Measurements from ENCODE around the gene OVAAL. TPM values are rescaled to one million over a fixed set of nuclear protein-coding genes. Genes with fewer than 3 reads are reported as not detected.

Gene OVAAL
- total and polyA plus RNA-seq, 2 of the 8 experiments (the other 6 are each of a cell fraction or from before 2014, with no cell fraction given): not detected

- DNase-seq (ENCODE audit: low read depth in 1 of 2, low spot score in 2 of 2) (no peak), FAIRE-seq (no peak)
- Histone ChIP-seq H3K18ac (ENCODE audit: extremely low read depth, low read length) (no peak overlapping the region), H3K23me2 (ENCODE audit: low read depth, low read length) (no peaks in the 10 kb centered on the region), H3K9ac (replicated peaks in 1 of 4; ENCODE audit: extremely low read depth in 1 of 4, low read depth in 3 of 4, low read length in 3 of 4) (no peak overlapping the region), H4K20me1 (replicated peaks in 1 of 2; ENCODE audit: control insufficient read depth in 1 of 2, insufficient read depth in 2 of 2, low read length in 2 of 2) (no peaks in the 10 kb centered on the region), H2BK12ac (ENCODE audit: low read depth, low read length) (no peak overlapping the region), H4K8ac (ENCODE audit: extremely low read depth, insufficient read depth, low read length) (no peak overlapping the region), H3K27me3 (replicated peaks in 1 of 4; ENCODE audit: control insufficient read depth in 3 of 4, extremely low read depth in 1 of 4, insufficient read depth in 3 of 4, low read length in 3 of 4) (no peaks in the 10 kb centered on the region), H4K91ac (replicated peaks; ENCODE audit: insufficient read length, low read length) (no peak overlapping the region), H3K79me1 (ENCODE audit: low read depth, low read length) (no peaks in the 10 kb centered on the region), H4K5ac (ENCODE audit: insufficient read length, low read depth, low read length) (no peak overlapping the region), H3K23ac (ENCODE audit: insufficient read length) (no peak overlapping the region), H3K9me3 (ENCODE audit: insufficient read depth in 2 of 2, low read depth in 1 of 2, low read length in 1 of 2) (no peaks in the 10 kb centered on the region), H3K14ac (ENCODE audit: insufficient read length) (no peak overlapping the region), H3K56ac (replicated peaks; ENCODE audit: insufficient read length, low read depth, low read length) (no peak overlapping the region), H2AK5ac (ENCODE audit: low read depth, low read length) (no peak overlapping the region), H3K4me1 (replicated peaks in 1 of 4; ENCODE audit: control insufficient read depth in 3 of 4, insufficient read depth in 4 of 4, low read length in 3 of 4) (no peaks in the 10 kb centered on the region), H2AFZ (ENCODE audit: low read length) (no peak overlapping the region), H3K79me2 (ENCODE audit: control insufficient read depth in 1 of 2, insufficient read depth in 2 of 2, low read length in 2 of 2) (no peaks in the 10 kb centered on the region), H2BK5ac (ENCODE audit: low read depth, low read length) (no peak overlapping the region), H3K4me3 (ENCODE audit: extremely low read depth in 1 of 4, insufficient read depth in 2 of 4, low read depth in 3 of 4, low read length in 4 of 4) (no peak overlapping the region), H2BK15ac (ENCODE audit: low read length) (no peak overlapping the region), H2BK120ac (replicated peaks; ENCODE audit: low read depth, low read length) (no peak overlapping the region), H3K36me3 (ENCODE audit: control insufficient read depth in 2 of 4, insufficient read depth in 4 of 4, low read length in 3 of 4) (no peaks in the 10 kb centered on the region), H3K27ac (ENCODE audit: low read depth, low read length) (no peak overlapping the region), H3K4me2 (ENCODE audit: insufficient read depth in 1 of 2, low read depth in 2 of 2, low read length in 2 of 2) (no peak overlapping the region), H2BK20ac (ENCODE audit: low read length) (no peak overlapping the region), H3K4ac (replicated peaks; ENCODE audit: insufficient read length, low read depth, low read length) (no peak overlapping the region)
- CTCF ChIA-PET (ENCODE audit: partially characterized antibody): interaction anchor here (0.6 kb wide), 1 partner anchor 52 kb away, joined by 3 read pairs; no protein-coding TSS in a partner anchor
- 95% methylated on average over 1 of the region's 1 CpG; no CpG with 5 or more reads in 1 of the 2 experiments for WGBS, 2 experiments (ENCODE audit: extremely low coverage in 1 of 2, insufficient coverage in 1 of 2, insufficient read length in 1 of 2, insufficient replicate concordance in 2 of 2, low coverage in 1 of 2, low lambda C conversion rate in 2 of 2, missing lambda C conversion rate in 1 of 2)
- no peak for TF ChIP-seq USF2 (IDR thresholded peaks at IDR 0.05; ENCODE audit: low read length)
- no peak for TF ChIP-seq CEBPB (IDR thresholded peaks at IDR 0.05; ENCODE audit: low read depth, low read length)
- no peak for TF ChIP-seq GABPA (IDR thresholded peaks at IDR 0.05; ENCODE audit: borderline replicate concordance, insufficient read depth, low read length)
- TF ChIP-seq PHF8 (conservative IDR thresholded peaks at IDR 0.05; ENCODE audit: low read depth, low read length): no peak
- TF ChIP-seq KDM4A (IDR thresholded peaks at IDR 0.05; ENCODE audit: low read depth, low read length, severe bottlenecking): no peak
- no peak for TF ChIP-seq RXRA (IDR thresholded peaks at IDR 0.05; ENCODE audit: insufficient read depth, low read depth, low read length)
- TF ChIP-seq RFX5 (IDR thresholded peaks at IDR 0.05; ENCODE audit: borderline replicate concordance, low read depth, low read length): no peak
- TF ChIP-seq CTBP2 (IDR thresholded peaks at IDR 0.05; ENCODE audit: borderline replicate concordance, insufficient read depth, insufficient read length, low read length): no peak
- no peak for TF ChIP-seq SAP30 (IDR thresholded peaks at IDR 0.05; ENCODE audit: insufficient read depth, insufficient replicate concordance, low read length)
- TF ChIP-seq POLR2A (IDR thresholded peaks at IDR 0.05; ENCODE audit: control extremely low read depth in 1 of 2, low read depth in 2 of 2, low read length in 2 of 2): no peak
- TF ChIP-seq ASH2L (IDR thresholded peaks at IDR 0.05; ENCODE audit: low read length): no peak
- POLR2A ChIA-PET (ENCODE audit: partially characterized antibody): no interaction called here
Measured at GRCh38 chr1:180551997-180552396, 6.8 kb upstream of the OVAAL start.
